Lung (tissue), 12 donors: ENCODE results near the gene DSTN. TPM values are rescaled to one million over a fixed set of nuclear protein-coding genes. Genes with fewer than 3 reads are reported as not detected.

Experiments used
- ATAC-seq: fragments of 200-7000 bp; cut with Tn5 transposase; one replicate; pipeline ENCODE4 v1.9.1; 2020; ENCODE audit warnings: moderate number of reproducible peaks; ENCODE audit not compliant: insufficient read depth, low FRiP score
- DNase-seq, 3 donors: peaks; one replicate each; pipeline ENCODE4 v3.0.0-alpha.2; 2013 to 2017
- H3K27ac ChIP-seq, 2 donors: one replicate each; pipeline ENCODE4 v1.5.1; 2013; ENCODE audit warnings: mild to moderate bottlenecking in 2 of 2, moderate library complexity in 2 of 2, control low read depth in 1 of 2, inconsistent platforms in 1 of 2, low read depth in 1 of 2, low read length in 1 of 2
- H3K27me3 ChIP-seq, 3 donors: one replicate each; pipeline ENCODE4 v1.5.1; 2013; ENCODE audit warnings: low read length in 2 of 3; ENCODE audit not compliant: control insufficient read depth in 3 of 3, insufficient read depth in 3 of 3
- H3K36me3 ChIP-seq, 4 donors: one replicate each; pipeline ENCODE4 v1.5.1; 2013; ENCODE audit warnings: low read length in 4 of 4, mild to moderate bottlenecking in 1 of 4, moderate library complexity in 1 of 4; ENCODE audit not compliant: control insufficient read depth in 4 of 4, insufficient read depth in 4 of 4
- H3K4me1 ChIP-seq, 5 donors: one replicate each; pipeline ENCODE4 v1.5.1; 2013; ENCODE audit warnings: low read length in 5 of 5, mild to moderate bottlenecking in 2 of 5, moderate library complexity in 1 of 5; ENCODE audit not compliant: control insufficient read depth in 5 of 5, insufficient read depth in 5 of 5
- H3K4me3 ChIP-seq: one replicate; pipeline ENCODE4 v1.5.1; 2013; ENCODE audit warnings: mild to moderate bottlenecking, control low read depth, moderate library complexity
- H3K9ac ChIP-seq, 2 donors: one replicate each; pipeline ENCODE4 v1.5.1; 2013; ENCODE audit warnings: low read length in 2 of 2, control low read depth in 1 of 2; ENCODE audit not compliant: insufficient read depth in 1 of 2
- H3K9me3 ChIP-seq, 4 donors: one replicate each; pipeline ENCODE4 v1.5.1; 2013; ENCODE audit warnings: low read length in 3 of 4, mild to moderate bottlenecking in 1 of 4, moderate library complexity in 1 of 4; ENCODE audit not compliant: control insufficient read depth in 4 of 4, insufficient read depth in 3 of 4
- WGBS, 2 donors: extraction: QIAGEN DNeasy Blood & Tissue Kit; methylation state at CpG; one replicate each; pipeline ENCODE4 v1.1.7; 2013; 5-methylcytosine and 5-hydroxymethylcytosine counted together
- polyA plus RNA-seq, 2 donors: library from polyadenylated mRNA; stranded (reverse); fragments of 200-250 nt; gene quantifications; one replicate each; pipeline ENCODE4 v1.2.1, GENCODE V29; 2013
- total RNA-seq, 2 donors: library from RNA; depleted of rRNA in 1 of 2; stranded (reverse); fragments of >200 nt in 1 of 2; gene quantifications; one replicate each; pipeline ENCODE4 v1.2.1, GENCODE V29; 2014 to 2021
- TF ChIP-seq, protein P1 (sequence below): IDR thresholded peaks from 2 replicates; pipeline ENCODE4 v1.5.1; 2012; ENCODE audit warnings: mild to moderate bottlenecking; ENCODE audit errors: control extremely low read depth, extremely low read depth
- donor health status: control.
- donor health status: control.
- donor health status: Bipolar disorder and iron deficiency.
- donor health status: healthy.
- donor health status: DM: yes; HTN: yes; CAD: no.

DSTN gene
- total and polyA plus RNA-seq, 4 donors, result 313 to 532 (median 380) TPM

DNA sequence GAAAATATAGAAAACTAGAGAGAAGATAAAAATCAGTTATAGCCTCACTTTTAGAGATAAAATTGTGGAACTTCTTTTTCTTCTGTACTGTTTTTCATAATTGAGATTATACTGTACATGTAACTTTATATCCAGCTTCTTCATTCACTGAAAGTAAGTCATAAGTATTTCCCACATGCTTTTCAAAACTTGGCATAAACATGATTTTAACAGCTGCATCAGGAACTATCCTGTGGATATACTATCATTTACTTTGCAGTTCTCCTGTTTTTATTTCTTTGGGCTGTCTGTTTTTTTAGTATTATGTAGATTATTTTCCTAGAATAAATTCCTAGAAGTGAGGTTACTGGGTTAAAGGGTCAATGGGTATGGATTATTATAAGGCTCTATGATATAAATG, 14.8 kb downstream of the DSTN start:
- H3K9me3 ChIP-seq, result no peaks in the 10 kb centered on the region
- H3K27me3 ChIP-seq, result no peaks in the 10 kb centered on the region
- TF ChIP-seq, protein P1, sequence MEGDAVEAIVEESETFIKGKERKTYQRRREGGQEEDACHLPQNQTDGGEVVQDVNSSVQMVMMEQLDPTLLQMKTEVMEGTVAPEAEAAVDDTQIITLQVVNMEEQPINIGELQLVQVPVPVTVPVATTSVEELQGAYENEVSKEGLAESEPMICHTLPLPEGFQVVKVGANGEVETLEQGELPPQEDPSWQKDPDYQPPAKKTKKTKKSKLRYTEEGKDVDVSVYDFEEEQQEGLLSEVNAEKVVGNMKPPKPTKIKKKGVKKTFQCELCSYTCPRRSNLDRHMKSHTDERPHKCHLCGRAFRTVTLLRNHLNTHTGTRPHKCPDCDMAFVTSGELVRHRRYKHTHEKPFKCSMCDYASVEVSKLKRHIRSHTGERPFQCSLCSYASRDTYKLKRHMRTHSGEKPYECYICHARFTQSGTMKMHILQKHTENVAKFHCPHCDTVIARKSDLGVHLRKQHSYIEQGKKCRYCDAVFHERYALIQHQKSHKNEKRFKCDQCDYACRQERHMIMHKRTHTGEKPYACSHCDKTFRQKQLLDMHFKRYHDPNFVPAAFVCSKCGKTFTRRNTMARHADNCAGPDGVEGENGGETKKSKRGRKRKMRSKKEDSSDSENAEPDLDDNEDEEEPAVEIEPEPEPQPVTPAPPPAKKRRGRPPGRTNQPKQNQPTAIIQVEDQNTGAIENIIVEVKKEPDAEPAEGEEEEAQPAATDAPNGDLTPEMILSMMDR, result no peak
- ATAC-seq (no peak), DNase-seq (peak in 2 of 3 donors; percentile 52 to 69)
- H3K27ac ChIP-seq, result no peak overlapping the region
- no peak overlapping the region for H3K9ac ChIP-seq
- H3K36me3 ChIP-seq, result peaks cover 0 to 8% (median 0%) of the 10 kb centered on the region in 4 donors
- no peak overlapping the region for H3K4me3 ChIP-seq
- peaks cover 0 to 18% (median 9%) of the 10 kb centered on the region in 5 donors for H3K4me1 ChIP-seq

DNA sequence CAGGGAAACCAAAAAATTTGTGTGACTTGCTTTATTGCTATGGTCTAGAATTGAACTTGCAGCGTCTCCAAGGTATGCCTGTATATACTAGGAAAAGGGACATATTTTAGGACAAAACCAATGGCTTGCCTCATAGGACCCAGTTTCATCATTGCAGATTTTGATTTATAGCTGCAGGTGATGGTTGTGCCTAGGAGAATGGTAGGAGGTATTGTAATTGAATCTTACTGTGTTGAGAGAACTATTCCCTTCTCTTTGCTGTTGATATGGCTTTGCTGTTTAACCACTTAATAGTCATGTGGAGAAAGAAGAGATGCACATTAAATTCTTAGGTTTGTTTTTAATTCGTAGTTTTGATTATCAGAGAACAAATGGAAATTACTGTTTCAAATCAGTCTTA, 16.4 kb downstream of the DSTN start:
- Histone ChIP-seq H3K9ac (no peak overlapping the region), H3K9me3 (no peaks in the 10 kb centered on the region), H3K27ac (no peak overlapping the region), H3K27me3 (no peaks in the 10 kb centered on the region), H3K36me3 (peaks cover 0 to 5% (median 0%) of the 10 kb centered on the region in 4 donors), H3K4me1 (peaks cover 3 to 21% (median 10%) of the 10 kb centered on the region in 5 donors), H3K4me3 (no peak overlapping the region)
- DNase-seq, result no peak
- WGBS, 2 donors, result 80 to 95% methylated on average over 2 of the region's 2 CpGs
- no peak for ATAC-seq
- TF ChIP-seq, protein P1, result no peak

DNA sequence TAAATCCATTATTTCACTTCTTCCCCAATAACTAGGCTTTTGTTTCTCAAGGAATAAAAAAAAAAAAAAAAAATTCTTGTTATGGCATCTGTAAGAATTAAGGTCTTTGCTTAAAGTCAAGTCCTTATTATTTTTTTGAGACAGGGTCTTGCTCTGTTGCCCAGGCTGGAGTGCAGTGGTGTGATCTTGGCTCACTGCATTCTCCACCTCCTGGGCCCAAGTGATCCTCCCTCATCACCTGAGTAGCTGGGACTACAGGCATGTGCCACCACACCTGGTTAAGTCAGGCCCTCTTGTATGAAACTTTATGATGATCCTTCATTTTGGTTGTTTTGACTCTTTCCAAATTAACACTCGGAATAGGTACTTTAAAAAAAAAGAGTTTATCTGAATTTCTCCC, 17.3 kb downstream of the DSTN start:
- peaks cover 2 to 21% (median 10%) of the 10 kb centered on the region in 5 donors for H3K4me1 ChIP-seq

More for the DNA sequence above, 17.3 kb downstream of the DSTN start:
- DNase-seq (no peak), ATAC-seq (no peak)
- Histone ChIP-seq H3K36me3 (peaks cover 0 to 5% (median 0%) of the 10 kb centered on the region in 4 donors), H3K9me3 (no peaks in the 10 kb centered on the region), H3K27me3 (no peaks in the 10 kb centered on the region), H3K27ac (no peak overlapping the region), H3K9ac (no peak overlapping the region), H3K4me3 (no peak overlapping the region)
- TF ChIP-seq, protein P1, result no peak
- WGBS, 2 donors, result 92 to 93% methylated on average over 1 of the region's 1 CpG
